ENCODE data around the gene NNAT.

The NNAT gene

DNA sequence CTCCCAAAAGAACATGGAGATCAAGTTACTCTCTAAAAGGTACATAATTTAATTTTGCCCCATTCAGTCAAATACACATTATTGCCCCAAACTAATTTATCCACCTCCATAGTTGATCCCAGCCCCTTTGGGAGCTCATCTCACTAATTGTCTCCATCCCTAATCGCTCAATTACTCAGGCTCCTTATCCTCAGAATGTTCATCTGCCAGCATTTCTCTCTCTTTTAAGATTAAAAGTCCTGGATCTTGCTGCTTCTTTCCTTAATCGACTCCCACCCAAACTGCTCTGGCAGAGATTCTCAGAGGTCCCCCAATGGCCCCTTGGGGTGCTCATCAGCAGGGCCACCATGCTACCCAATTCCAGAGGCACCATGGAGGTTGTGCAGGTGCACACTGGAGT lies 18.4 kb upstream of the NNAT start:
- no peak for DNase-seq (ENCODE audit: low spot score)
- no peak overlapping the region for H3K4me3 ChIP-seq
- TF ChIP-seq, protein P1, sequence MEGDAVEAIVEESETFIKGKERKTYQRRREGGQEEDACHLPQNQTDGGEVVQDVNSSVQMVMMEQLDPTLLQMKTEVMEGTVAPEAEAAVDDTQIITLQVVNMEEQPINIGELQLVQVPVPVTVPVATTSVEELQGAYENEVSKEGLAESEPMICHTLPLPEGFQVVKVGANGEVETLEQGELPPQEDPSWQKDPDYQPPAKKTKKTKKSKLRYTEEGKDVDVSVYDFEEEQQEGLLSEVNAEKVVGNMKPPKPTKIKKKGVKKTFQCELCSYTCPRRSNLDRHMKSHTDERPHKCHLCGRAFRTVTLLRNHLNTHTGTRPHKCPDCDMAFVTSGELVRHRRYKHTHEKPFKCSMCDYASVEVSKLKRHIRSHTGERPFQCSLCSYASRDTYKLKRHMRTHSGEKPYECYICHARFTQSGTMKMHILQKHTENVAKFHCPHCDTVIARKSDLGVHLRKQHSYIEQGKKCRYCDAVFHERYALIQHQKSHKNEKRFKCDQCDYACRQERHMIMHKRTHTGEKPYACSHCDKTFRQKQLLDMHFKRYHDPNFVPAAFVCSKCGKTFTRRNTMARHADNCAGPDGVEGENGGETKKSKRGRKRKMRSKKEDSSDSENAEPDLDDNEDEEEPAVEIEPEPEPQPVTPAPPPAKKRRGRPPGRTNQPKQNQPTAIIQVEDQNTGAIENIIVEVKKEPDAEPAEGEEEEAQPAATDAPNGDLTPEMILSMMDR (IDR thresholded peaks at IDR 0.05): no peak
- H3K27ac ChIP-seq: no peak overlapping the region

DNA sequence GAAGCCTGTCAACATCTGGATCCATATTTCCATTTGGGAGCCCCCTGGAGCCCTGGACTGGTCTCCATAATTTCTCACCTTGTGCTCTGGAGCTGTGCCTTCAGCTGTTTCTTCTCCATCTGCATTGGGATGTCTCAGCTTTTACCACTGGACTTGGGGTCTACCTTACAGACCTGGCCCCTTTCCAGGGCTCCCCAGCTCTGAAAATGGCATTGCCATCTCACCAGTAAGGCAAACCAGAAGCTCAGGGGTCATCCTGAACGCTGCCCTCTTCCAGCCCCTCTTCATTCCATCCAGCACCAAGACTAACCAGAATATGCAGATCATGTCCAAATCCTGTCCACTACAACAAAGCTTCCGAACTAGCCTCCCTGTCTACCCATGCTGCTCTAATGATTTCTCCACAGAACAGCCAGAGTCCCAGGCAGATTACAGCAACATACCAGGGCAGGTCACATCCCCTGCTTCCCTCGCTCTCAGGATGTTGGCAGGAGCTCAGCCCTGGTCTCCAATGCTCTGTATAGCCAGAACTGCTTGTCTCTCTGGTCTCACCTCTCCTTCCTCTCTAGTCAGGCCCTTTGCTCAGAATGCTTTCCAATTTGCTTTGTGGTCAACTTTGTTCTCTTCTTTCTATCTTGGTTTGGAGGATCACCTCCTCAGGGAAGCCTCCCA lies 17.7 kb upstream of the NNAT start:
- DNase-seq (ENCODE audit: low spot score): no peak
- TF ChIP-seq, protein P1 (IDR thresholded peaks at IDR 0.05): no peak
- Histone ChIP-seq H3K4me3 (no peak overlapping the region), H3K27ac (no peak overlapping the region)

DNA sequence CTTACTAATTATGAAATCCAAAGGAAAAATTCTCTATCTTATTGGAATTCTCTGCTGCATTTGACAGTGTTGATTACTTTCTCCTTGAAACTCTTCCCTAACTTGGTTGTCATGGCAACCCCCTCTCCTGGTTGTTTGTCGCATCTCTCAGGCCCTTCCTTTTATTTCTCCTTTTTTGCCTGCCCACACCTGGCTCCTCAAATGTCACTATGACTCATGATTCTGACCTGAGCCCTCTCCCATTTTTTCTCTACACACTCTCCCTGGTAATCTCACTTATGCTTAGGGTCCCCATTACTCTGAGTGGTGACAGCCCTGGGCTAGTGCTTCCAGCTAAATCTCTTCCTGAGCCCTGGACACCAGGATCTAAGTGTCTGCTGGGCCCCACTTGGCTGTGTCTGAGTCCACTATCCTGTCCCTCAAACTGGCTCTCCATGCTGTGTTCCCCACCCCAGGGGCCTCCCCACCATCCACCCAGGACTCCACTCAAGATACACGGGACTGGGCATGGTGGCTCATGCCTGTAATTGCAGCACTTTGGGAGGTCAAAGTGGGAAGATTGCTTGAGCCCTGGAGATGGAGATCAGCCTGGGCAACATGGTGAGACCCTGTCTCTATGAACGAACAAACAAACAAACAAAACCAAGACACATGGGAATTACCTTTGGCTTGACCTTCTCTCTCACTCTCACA lies 16.5 kb upstream of the NNAT start:
- Histone ChIP-seq H3K27ac (no peak overlapping the region), H3K4me3 (no peak overlapping the region)
- DNase-seq (ENCODE audit: low spot score): no peak
- TF ChIP-seq, protein P1 (IDR thresholded peaks at IDR 0.05): no peak

DNA sequence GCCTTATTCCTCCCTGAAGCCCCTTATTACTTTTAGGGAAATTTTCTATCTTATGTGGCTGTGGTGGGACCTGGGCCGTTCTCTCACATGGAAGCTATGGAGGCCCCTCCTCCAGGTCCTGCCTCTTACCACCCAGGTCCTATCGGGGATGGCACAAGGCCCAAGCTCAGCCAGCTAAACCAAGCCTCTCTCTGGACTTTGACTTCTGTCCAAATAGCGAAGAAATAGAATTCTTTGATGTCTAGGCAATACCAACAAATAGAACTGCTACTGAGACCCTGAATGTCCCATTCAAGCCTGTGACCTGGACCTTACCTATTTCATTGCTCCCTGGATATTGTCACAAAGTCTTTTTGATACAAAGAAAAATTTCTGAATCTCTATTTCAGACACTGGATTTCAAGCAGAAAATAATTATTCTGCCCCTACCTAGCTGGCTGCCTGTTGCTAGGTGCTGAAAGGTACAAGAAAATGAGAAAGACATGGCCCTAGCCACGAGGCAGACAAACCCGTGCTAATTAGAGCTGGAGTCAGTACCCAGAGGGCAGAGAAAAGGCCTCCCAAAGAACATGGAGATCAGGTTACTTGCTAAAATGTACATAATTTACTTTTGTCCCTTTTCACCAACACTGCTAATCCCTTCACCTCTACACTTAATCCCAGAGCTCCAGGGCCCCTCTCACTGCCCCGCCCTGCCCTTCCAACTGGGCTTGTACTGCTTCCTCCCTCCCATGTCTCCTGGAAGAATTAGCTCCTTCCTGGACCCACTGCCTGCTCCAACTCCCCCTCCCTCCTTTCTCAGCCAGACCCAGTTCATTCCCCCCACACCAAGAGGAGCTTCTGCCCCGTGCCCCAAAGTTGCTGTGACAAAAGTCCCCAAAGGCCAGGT lies 15.5 kb upstream of the NNAT start:
- H3K27ac ChIP-seq: no peak overlapping the region
- TF ChIP-seq, protein P1 (IDR thresholded peaks at IDR 0.05): no peak
- no peak overlapping the region for H3K4me3 ChIP-seq
- DNase-seq (ENCODE audit: low spot score): no peak

DNA sequence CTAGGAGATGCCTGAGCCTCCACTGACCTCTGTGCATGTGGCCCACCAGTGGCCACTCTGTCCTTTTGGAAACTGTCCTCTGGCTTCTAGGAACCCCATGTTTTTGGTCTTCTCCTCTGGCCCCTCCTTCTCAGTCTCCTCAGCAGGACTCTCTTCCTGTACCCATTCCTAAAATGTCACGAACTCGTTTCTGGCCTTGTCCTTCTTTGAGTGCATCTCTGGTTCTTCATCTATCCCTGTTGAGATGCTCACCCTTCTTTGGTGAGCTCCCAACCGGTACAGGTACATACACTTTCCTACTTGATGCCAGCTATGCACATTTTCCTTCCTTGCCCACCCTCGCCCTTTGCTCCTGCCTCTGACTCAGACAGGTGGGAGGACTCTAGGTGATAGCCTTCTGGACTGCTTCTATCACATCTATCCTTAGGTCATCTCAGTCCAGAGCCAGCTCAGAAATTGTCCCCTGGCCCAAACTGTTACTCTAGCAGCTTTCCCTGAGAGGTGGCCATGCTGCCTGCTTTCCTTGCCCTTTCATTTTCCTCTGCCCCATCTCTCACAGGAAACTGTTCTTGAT lies 14.8 kb upstream of the NNAT start:
- TF ChIP-seq, protein P1 (IDR thresholded peaks at IDR 0.05): no peak
- H3K27ac ChIP-seq: no peak overlapping the region
- no peak for DNase-seq (ENCODE audit: low spot score)
- no peak overlapping the region for H3K4me3 ChIP-seq

DNA sequence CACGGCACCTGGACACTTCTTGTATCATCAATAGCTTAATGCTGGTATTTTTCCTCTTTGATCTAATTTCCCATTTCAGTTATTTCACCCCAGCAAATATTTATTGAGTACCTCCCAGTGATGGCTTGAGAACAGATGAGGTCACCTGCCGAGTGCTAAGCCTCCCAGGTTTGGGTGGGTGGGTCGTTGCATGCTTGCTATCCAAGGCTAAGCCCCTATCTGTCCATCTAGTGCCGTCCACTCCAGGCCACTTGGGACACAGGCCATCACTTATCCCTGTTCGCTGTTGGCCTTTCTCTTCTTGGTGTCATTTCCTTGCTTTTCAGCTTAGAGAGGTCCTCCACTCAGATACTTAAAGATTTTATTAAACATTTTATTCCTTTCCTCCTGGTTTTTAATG lies 10.8 kb upstream of the NNAT start:
- TF ChIP-seq, protein P1 (IDR thresholded peaks at IDR 0.05): no peak
- DNase-seq (ENCODE audit: low spot score): no peak
- no peak overlapping the region for H3K27ac ChIP-seq
- H3K4me3 ChIP-seq: no peak overlapping the region

All from coronary artery (tissue), 2 donors.